WTC11 (cell line): Measurements from ENCODE around the gene AXDND1. TPM values are rescaled to one million over a fixed set of nuclear protein-coding genes. Genes with fewer than 3 reads are reported as not detected.

ENCODE experiments used
- ATAC-seq: fragments of 200-7000 bp; cut with Tn5 transposase; 2 replicates; pipeline ENCODE4 v1.10.0; 2021; ENCODE audit warnings: mild to moderate bottlenecking, moderate library complexity
- CTCF ChIA-PET: fragments of 300-600 bp; sonication (Branson Sonifier 250); formaldehyde crosslinking; loops from one replicate; lab custom pipeline; 2021; ENCODE audit warnings: antibody characterized with exemption; lab: Charles Lee
- POLR2A ChIA-PET: fragments of 350-600 bp; sonication (Branson Sonifier 250); formaldehyde crosslinking; loops from one replicate; lab custom pipeline; 2021; ENCODE audit warnings: antibody characterized with exemption; lab: Charles Lee
- DNase-seq: peaks from one replicate; pipeline ENCODE4 v3.0.0; 2021; ENCODE audit warnings: low spot score
- H3K27ac Mint-ChIP-seq: 2 replicates; pipeline ENCODE4 v1.8.0; 2021; ENCODE audit warnings: mixed read lengths
- H3K27me3 Mint-ChIP-seq: 2 replicates; pipeline ENCODE4 v1.8.0; 2021; ENCODE audit warnings: low read depth, mild to moderate bottlenecking, moderate library complexity, mixed read lengths
- H3K36me3 Mint-ChIP-seq: 2 replicates; pipeline ENCODE4 v1.8.0; 2021; ENCODE audit warnings: mixed read lengths
- H3K4me1 Mint-ChIP-seq: 2 replicates; pipeline ENCODE4 v1.8.0; 2022; ENCODE audit warnings: mixed read lengths
- H3K4me3 Mint-ChIP-seq: 2 replicates; pipeline ENCODE4 v1.8.0; 2021; ENCODE audit warnings: mild to moderate bottlenecking, moderate library complexity, mixed read lengths
- H3K9me3 Mint-ChIP-seq: 2 replicates; pipeline ENCODE4 v1.8.0; 2021; ENCODE audit warnings: mixed read lengths
- ATF6 ChIP-seq: sonication (generic); formaldehyde crosslinking; IDR thresholded peaks from 2 replicates; pipeline ENCODE4 v1.8.1; 2023; ENCODE audit warnings: mild to moderate bottlenecking, missing genetic modification reagents
- CREB1 ChIP-seq: sonication (generic); formaldehyde crosslinking; IDR thresholded peaks from 2 replicates; pipeline ENCODE4 v1.8.0; 2023; ENCODE audit warnings: mild to moderate bottlenecking, missing genetic modification reagents
- CREM ChIP-seq: sonication (generic); formaldehyde crosslinking; IDR thresholded peaks from 2 replicates; pipeline ENCODE4 v1.8.1; 2022; ENCODE audit warnings: mild to moderate bottlenecking, missing genetic modification reagents, moderate library complexity
- E2F4 ChIP-seq: sonication (generic); formaldehyde crosslinking; IDR thresholded peaks from 2 replicates; pipeline ENCODE4 v1.8.1; 2022; ENCODE audit warnings: low read depth, mild to moderate bottlenecking, moderate library complexity, missing genetic modification reagents, borderline replicate concordance
- FOXK1 ChIP-seq: sonication (generic); formaldehyde crosslinking; IDR thresholded peaks from 2 replicates; pipeline ENCODE4 v1.8.0; 2022; ENCODE audit warnings: mild to moderate bottlenecking, moderate library complexity, missing genetic modification reagents
- HMGA2 ChIP-seq: fragments of 250-450 bp; sonication (Bioruptor Pico); IDR thresholded peaks from 2 replicates; pipeline ENCODE4 v1.4.0; 2021; ENCODE audit warnings: mild to moderate bottlenecking, moderate library complexity
- NFATC4 ChIP-seq: fragments of 250-450 bp; sonication (Bioruptor Pico); IDR thresholded peaks from 2 replicates; pipeline ENCODE4 v1.9.0; 2021; ENCODE audit warnings: mild to moderate bottlenecking
- NR2C2 ChIP-seq: sonication (generic); formaldehyde crosslinking; IDR thresholded peaks from 2 replicates; pipeline ENCODE4 v1.8.0; 2022; ENCODE audit warnings: mild to moderate bottlenecking, missing genetic modification reagents
- NR3C1 ChIP-seq: sonication (generic); formaldehyde crosslinking; conservative IDR thresholded peaks from 2 replicates; pipeline ENCODE4 v1.8.1; 2023; ENCODE audit warnings: low read depth, mild to moderate bottlenecking, missing genetic modification reagents
- RORB ChIP-seq: fragments of 250-450 bp; sonication (Bioruptor Pico); IDR thresholded peaks from 2 replicates; pipeline ENCODE4 v1.9.0; 2021; ENCODE audit warnings: mild to moderate bottlenecking
- SMAD3 ChIP-seq: sonication (generic); formaldehyde crosslinking; IDR thresholded peaks from 2 replicates; pipeline ENCODE4 v1.8.0; 2022; ENCODE audit warnings: missing genetic modification reagents, mild to moderate bottlenecking, borderline replicate concordance
- SP1 ChIP-seq: sonication (generic); formaldehyde crosslinking; conservative IDR thresholded peaks from 2 replicates; pipeline ENCODE4 v1.8.1; 2022; ENCODE audit warnings: missing genetic modification reagents
- TCF7 ChIP-seq: sonication (generic); formaldehyde crosslinking; IDR thresholded peaks from 2 replicates; pipeline ENCODE4 v1.8.0; 2022; ENCODE audit warnings: mild to moderate bottlenecking, low read depth, missing genetic modification reagents, moderate library complexity
- TEAD4 ChIP-seq: sonication (generic); formaldehyde crosslinking; IDR thresholded peaks from 2 replicates; pipeline ENCODE4 v1.8.0; 2022; ENCODE audit warnings: mild to moderate bottlenecking, missing genetic modification reagents
- TP53 ChIP-seq: sonication (generic); formaldehyde crosslinking; IDR thresholded peaks from 2 replicates; pipeline ENCODE4 v1.8.1; 2023; ENCODE audit warnings: mild to moderate bottlenecking, missing genetic modification reagents
- ZMAT4 ChIP-seq: fragments of 250-450 bp; sonication (Bioruptor Pico); IDR thresholded peaks from 2 replicates; pipeline ENCODE4 v1.9.0; 2021; ENCODE audit warnings: mild to moderate bottlenecking
- ZNF219 ChIP-seq: sonication (generic); formaldehyde crosslinking; IDR thresholded peaks from 2 replicates; pipeline ENCODE4 v1.8.0; 2023; ENCODE audit warnings: missing genetic modification reagents, mild to moderate bottlenecking, borderline replicate concordance
- ZNF396 ChIP-seq: fragments of 250-450 bp; sonication (Bioruptor Pico); IDR thresholded peaks from 2 replicates; pipeline ENCODE4 v1.8.0; 2021; ENCODE audit warnings: mild to moderate bottlenecking, moderate library complexity, borderline replicate concordance
- ZNF671 ChIP-seq: fragments of 250-450 bp; sonication (Bioruptor Pico); IDR thresholded peaks from 2 replicates; pipeline ENCODE4 v1.8.0; 2021; ENCODE audit warnings: mild to moderate bottlenecking
- ZSCAN18 ChIP-seq: fragments of 250-450 bp; sonication (Bioruptor Pico); IDR thresholded peaks from 2 replicates; pipeline ENCODE4 v2.1.2; 2022; ENCODE audit warnings: mild to moderate bottlenecking, moderate library complexity
- total RNA-seq: library from RNA; stranded (reverse); gene quantifications from 3 replicates; pipeline ENCODE4 v1.2.3, GENCODE V29; 2021

The AXDND1 gene
- total RNA-seq, 1 experiment from 2014 or later: not detected

- TF ChIP-seq ATF6: no peak
Measured at GRCh38 chr1:179325836-179326235, 39.9 kb upstream of the AXDND1 start (continued).

- DNase-seq: no peak
- POLR2A ChIA-PET: no interaction called here
- TF ChIP-seq ZNF671 (no peak), HMGA2 (CRISPR knock-in tag) (no peak), SMAD3 (no peak), E2F4 (no peak), CREM (CRISPR knock-in tag) (no peak), ZMAT4 (no peak), NFATC4 (CRISPR knock-in tag) (no peak), NR3C1 (CRISPR knock-in tag) (no peak), TEAD4 (CRISPR knock-in tag) (no peak), TP53 (CRISPR knock-in tag) (no peak), RORB (CRISPR knock-in tag) (no peak)
- Mint-ChIP-seq H3K36me3 (peaks cover 8% of the 10 kb centered on the region), H3K4me1 (peaks cover 9% of the 10 kb centered on the region), H3K27me3 (peaks cover 2% of the 10 kb centered on the region; the same call in 1 of the 2 replicates), H3K4me3 (no peak overlapping the region), H3K9me3 (peaks cover 15% of the 10 kb centered on the region), H3K27ac (no peak overlapping the region; the same call in 1 of the 2 replicates)
- CTCF ChIA-PET: no interaction called here
- ATAC-seq: no peak
Measured at GRCh38 chr1:179326746-179327145, 39.0 kb upstream of the AXDND1 start.

GRCh38 chr1:179327196-179327595 lies 38.6 kb upstream of the AXDND1 start:
- Mint-ChIP-seq H3K9me3 (peaks cover 15% of the 10 kb centered on the region), H3K4me3 (no peak overlapping the region), H3K27me3 (peaks cover 2% of the 10 kb centered on the region; the same call in 1 of the 2 replicates), H3K4me1 (peaks cover 10% of the 10 kb centered on the region), H3K27ac (no peak overlapping the region), H3K36me3 (peaks cover 8% of the 10 kb centered on the region)
- no peak for TF ChIP-seq SP1 (CRISPR knock-in tag)
- no peak for TF ChIP-seq ZNF219 (CRISPR knock-in tag)
- TF ChIP-seq ZNF396 (CRISPR knock-in tag): no peak
- TF ChIP-seq ZSCAN18 (CRISPR knock-in tag): no peak
- no peak for TF ChIP-seq CREB1 (CRISPR knock-in tag)
- TF ChIP-seq TCF7 (CRISPR knock-in tag): no peak
- TF ChIP-seq NR2C2 (CRISPR knock-in tag): no peak
- no peak for TF ChIP-seq FOXK1 (CRISPR knock-in tag)
- DNase-seq: no peak
- POLR2A ChIA-PET: no interaction called here
- ATAC-seq: no peak
- CTCF ChIA-PET: no interaction called here
